Right ventricle myocardium superior (tissue), 1 donor: ENCODE data around the gene ZFAND2B. TPM values are rescaled to one million over a fixed set of nuclear protein-coding genes. Genes with fewer than 3 reads are reported as not detected.

Experiments used
- ATAC-seq: fragments of 200-7000 bp; cut with Tn5 transposase; one replicate; pipeline ENCODE4 v1.9.1; 2020; ENCODE audit warnings: mild to moderate bottlenecking; ENCODE audit not compliant: poor library complexity
- DNase-seq: peaks from one replicate; pipeline ENCODE4 v3.0.0-alpha.2; 2020
- intact Hi-C: fragments of 100-400 bp; cut with DNase I; formaldehyde crosslinking; loops from one replicate; pipeline ENCODE4 v1.11.2; 2022
- total RNA-seq: library from RNA; stranded (reverse); fragmentation: NEBNext Ultra II Directional; extraction: Animal tissue kit (Norgen Biotek cat#: 25700); gene quantifications from one replicate; pipeline ENCODE4 v1.2.1, GENCODE V29; 2021
- donor health status: DM: no; HTN: yes; CAD: no; lungs with severe emphysema.

The ZFAND2B gene
- total RNA-seq, 1 donor from 2014 or later = 21.3 TPM

DNA sequence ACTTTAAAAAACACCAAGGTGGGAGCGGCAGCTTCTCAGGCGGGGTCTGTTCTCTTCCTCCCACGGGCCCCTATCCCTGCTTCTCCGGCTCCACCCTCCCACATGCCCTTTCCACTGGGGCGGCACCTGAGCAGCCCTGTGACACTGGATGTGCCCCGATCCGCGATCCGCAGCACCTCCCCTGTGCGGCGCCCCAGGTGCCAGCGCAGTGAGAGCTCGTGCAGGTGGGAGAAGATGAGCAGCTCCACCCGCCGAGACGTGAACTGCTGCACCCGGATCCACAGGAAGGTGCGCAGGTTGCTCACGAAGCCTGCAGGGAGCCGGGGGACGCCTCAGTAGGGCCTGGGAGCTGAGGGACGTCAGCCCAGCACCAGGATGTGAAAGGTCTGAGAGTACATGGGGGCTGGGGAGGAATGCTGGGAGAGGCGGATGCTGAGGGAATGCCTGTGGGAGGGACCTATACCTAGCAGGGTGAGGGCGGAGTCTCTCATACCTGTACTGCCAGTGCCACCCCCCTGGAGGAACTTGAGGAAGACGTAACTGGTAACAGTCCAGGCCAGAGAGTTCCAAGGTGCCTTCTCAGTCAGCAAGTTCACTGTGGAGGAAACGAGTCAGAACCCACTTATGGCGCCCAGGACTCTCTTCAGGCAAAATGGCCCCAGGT lies 9.4 kb downstream of the ZFAND2B start:
- no peak for DNase-seq
- intact Hi-C loops = loop anchor here (5.0 kb wide), 1 partner anchor 39 kb away; the partner anchor contains the start of genes CNPPD1 and RETREG2
- no peak for ATAC-seq

- ATAC-seq = no peak
- DNase-seq = no peak
- intact Hi-C loops = loop anchor here (5.0 kb wide), 1 partner anchor 39 kb away; the partner anchor contains the start of genes CNPPD1 and RETREG2
Observed at GRCh38 chr2:219216535-219216915, 9.9 kb downstream of the ZFAND2B start.

DNA sequence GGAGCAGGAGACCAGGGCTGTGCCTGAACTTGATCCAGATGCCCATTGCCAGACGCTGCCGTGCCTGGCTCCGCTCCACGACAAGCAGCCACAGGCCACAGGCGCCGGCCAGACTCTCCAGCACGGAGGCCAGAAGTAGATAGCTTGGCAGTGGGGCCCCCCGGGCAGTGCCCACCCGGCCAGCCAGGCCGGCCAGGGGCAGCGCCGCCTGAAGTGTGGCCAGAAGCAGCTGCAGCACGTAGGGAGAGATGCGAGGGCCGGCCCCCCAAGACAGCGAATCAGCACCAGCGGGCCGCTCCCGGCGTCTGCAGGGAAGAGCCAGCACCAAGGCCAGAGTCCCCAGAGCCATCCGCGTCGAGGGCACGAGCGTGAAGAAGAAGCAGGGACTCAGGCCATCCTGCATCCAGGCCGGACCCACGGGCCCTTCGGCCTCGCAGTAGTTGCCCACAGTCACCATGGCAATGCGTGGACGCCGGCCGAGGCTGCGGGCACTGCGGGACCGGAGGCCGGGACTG lies 11.7 kb downstream of the ZFAND2B start:
- DNase-seq (peak; percentile 78), ATAC-seq (peak; percentile 62)
- intact Hi-C loops = loop anchor here (5.0 kb wide), 1 partner anchor 41 kb away; the partner anchor contains the start of genes CNPPD1 and RETREG2

- ATAC-seq = peak; percentile 93
- peak; percentile 99 for DNase-seq
- intact Hi-C loops = loop anchor here (5.0 kb wide), 1 partner anchor 42 kb away; the partner anchor contains the start of genes CNPPD1 and RETREG2
Observed at GRCh38 chr2:219218732-219219701, 12.4 kb downstream of the ZFAND2B start, which contains the start of gene ABCB6. TSS of gene ABCB6 (minus strand) at chr2:219218958. CDS start at chr2:219218673, 285 bp downstream.

- no peak for DNase-seq
- no peak for ATAC-seq
- intact Hi-C loops = loop anchor here (5.0 kb wide), 1 partner anchor 43 kb away; the partner anchor contains the start of genes CNPPD1 and RETREG2
Observed at GRCh38 chr2:219219784-219220532, 13.4 kb downstream of the ZFAND2B start.

- intact Hi-C loops = no loop called here
- ATAC-seq = no peak
- DNase-seq = no peak
Observed at GRCh38 chr2:219220652-219221402, 14.2 kb downstream of the ZFAND2B start.

DNA sequence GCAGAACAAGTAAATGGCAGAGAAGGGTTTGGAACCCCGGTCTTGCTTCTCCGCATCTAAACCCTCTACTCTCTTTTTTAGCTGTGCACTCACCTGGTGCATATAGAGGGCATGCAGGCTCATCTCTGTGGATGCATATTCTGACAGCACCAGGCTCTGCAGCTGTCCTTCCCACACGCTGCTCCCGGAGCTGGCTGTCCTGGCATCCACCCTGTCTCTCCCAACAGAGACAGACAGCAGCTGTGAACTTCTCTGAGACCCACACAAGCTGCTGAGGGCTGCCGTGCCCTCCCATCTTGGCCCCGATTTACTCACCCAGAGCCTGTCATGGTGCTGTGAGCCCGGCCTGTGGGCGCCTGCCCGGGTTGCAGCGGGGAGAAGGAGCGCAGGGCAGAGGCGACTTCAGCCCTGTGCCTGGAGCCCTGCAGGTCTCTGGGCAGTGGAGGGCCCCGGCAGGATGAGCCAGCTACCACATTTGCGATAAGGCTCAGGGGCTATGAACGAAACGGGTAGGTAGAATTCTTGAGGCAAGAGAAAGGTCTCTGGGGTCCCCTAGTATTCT lies 15.5 kb downstream of the ZFAND2B start:
- no peak for DNase-seq
- ATAC-seq = no peak
- intact Hi-C loops = no loop called here

DNA sequence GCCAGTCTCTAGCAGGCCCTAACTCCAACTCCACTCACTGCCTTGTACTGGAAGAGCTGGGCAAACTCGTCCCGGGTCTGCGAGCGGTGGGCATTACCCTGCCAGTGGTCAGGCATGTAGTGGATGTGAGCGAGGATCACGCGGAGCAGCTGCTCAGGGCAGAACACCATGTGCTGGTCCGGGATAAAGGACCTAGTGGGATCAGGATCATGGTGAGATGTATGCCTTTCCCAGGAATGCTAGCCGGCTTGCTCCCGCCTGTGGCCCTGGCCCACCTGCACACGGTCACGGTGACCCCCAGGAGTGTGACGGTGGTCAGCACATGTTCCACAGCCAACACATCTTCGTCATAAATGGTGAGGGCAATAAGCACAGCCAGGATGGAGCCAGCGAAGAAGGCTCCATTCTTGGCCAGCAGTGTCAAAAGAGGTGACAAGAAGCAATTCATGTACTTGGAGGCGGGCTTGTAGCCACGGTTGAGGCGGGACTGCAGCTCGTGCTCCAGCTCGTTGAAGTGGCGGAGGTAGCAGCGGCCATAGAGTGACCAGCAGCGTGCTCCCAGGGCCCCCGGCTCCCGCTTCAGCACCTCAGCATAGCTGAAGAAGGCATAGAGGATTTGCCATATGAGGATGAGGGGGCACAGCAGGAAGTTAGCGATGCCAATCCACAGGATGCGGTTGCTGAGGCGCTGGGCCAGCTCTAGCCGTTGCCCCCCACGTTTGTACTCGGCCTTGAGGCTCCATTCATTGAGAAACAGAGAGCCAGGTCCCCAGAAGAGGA lies 17.4 kb downstream of the ZFAND2B start:
- ATAC-seq = no peak
- intact Hi-C loops = no loop called here
- DNase-seq = no peak

GRCh38 chr2:219225350-219225749 lies 18.8 kb downstream of the ZFAND2B start:
- intact Hi-C loops = no loop called here
- ATAC-seq (no peak), DNase-seq (no peak)

- ATAC-seq (no peak), DNase-seq (no peak)
- intact Hi-C loops = no loop called here
Observed at GRCh38 chr2:219228041-219228910, 21.7 kb downstream of the ZFAND2B start.

DNA sequence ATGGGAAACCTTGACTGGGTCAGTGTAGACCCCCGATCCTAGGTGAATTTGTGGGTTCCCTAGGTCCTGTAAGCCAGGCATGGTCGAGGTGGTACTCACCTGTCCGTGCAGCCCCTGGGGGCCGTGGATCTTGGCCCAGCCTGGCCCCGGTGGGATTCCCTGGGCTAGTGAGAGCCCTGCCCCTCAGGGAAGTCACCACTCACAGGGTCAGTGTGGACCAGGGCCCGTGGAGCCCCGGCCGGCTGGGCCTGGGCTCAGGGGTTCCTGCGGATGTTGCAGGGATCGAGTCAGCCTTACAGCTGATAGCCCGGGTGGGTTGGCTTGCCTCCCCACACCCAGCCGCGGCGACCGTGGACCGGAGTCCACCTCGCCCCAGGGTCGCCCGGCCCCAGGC lies 22.3 kb downstream of the ZFAND2B start:
- intact Hi-C loops = no loop called here
- no peak for ATAC-seq

DNA sequence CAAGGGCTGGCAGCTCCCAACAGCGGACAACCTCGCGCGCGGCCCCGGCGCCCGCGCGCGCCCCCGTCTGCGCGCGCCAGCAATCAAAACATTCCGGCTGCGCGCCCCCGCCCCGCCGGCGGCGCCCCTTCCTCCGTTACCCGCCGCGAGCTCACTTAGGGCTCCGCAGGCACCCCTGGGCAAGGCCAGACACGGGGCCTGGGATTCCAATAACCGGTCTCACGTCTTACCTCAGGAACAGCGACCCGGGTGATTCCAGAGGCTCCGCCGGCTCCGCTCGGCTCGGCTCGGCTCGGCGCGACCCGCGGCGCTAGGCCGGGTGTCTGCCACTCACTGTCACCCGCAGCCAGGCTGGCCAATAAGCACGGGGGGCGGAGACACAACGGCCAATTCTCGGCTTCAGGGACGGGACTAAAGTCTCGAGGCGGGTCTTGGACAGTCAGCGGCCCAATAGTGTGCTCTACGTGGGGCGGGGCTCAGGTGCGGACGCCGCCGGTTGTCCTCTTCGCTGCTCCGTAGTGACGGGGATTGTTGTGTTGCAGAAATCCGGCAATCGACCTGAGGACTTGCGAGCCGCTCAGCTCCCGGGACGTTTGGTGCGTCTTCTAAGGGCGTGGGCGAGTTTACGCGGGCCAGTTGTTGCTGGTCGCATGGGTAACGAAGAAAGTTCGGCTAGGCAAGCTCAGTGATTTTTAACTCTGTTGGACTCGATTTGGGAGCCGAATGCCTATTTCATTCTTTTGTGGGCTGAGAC lies 22.9 kb downstream of the ZFAND2B start, which contains the start of the genes ANKZF1 and ATG9A:
ANKZF1 (plus strand) TSS at position 502 of the 754 bp plus-strand sequence. CDS start 452 bp downstream, outside the sequence.
ATG9A (minus strand) TSS at position 332 of the 754 bp plus-strand sequence. CDS start 1,612 bp downstream, outside the sequence.
- peak; percentile 99 for ATAC-seq
- intact Hi-C loops = no loop called here

More for the DNA sequence above, 22.3 kb downstream of the ZFAND2B start:
- no peak for DNase-seq

DNA sequence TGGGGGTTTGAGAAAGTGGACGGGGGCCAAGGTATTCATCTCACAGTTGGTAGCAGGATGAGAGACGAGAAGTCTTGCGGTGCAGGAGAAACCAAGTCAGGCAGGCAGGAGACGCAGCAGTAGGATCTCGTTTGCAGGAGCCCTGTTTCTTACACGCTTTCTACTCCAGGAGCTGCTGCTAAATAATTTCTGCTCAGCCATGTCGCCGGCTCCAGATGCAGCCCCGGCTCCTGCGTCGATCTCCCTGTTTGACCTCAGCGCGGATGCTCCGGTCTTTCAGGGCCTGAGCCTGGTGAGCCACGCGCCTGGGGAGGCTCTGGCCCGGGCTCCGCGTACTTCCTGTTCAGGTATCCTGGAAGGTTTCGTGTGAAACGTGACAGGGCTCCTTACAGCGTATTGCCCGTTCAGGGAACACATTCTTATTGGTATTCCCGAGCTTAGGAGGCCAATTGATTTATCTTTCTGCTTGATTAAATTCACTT lies 23.5 kb downstream of the ZFAND2B start:
- DNase-seq (peak; percentile 66), ATAC-seq (peak; percentile 7)
- intact Hi-C loops = no loop called here

More for the DNA sequence above, 22.9 kb downstream of the ZFAND2B start, which contains the start of the genes ANKZF1 and ATG9A:
- DNase-seq = peak; percentile 99

DNA sequence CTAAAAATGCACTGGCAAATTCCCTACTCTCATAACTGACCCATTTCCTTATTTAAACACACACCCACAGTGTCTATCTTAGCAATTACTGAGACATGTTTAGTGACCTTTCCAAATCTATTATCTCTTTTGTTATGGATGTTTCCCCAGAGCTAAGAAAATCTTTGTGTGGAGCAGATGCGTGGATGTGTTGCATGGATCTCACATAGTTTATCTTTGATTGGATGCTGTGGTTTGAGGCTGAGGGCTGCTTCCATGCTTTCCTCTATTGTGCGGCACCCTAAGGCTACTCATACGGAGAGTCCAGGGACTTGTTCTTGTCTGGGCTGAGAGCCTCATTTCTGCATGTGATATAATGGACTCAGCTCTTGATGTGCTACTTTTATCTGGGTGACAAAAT lies 27.7 kb downstream of the ZFAND2B start:
- DNase-seq (no peak), ATAC-seq (no peak)
- intact Hi-C loops = no loop called here
